ENCODE measurements around the gene EXOC4.

EXOC4 gene

DNA sequence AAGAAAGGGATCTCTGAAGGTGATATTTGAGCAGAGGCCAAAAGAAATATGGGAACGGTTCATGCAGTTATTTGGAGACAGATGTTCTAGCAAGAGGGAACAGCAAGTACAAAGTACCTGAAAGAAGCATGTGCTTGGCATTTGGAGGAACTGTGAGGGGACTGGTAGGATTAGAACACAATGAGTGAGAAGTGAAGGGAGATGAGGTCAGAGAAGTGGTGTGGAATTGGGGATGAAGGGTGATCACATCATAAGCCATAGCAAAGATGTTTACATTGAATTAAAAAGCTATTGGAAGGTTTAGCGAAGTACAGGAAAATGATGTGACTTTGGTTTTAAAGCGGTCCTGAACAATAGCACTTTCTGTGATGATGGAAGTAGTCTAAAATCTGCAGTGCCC is 471.8 kb downstream of the EXOC4 start:
- DNase-seq: no peak

DNA sequence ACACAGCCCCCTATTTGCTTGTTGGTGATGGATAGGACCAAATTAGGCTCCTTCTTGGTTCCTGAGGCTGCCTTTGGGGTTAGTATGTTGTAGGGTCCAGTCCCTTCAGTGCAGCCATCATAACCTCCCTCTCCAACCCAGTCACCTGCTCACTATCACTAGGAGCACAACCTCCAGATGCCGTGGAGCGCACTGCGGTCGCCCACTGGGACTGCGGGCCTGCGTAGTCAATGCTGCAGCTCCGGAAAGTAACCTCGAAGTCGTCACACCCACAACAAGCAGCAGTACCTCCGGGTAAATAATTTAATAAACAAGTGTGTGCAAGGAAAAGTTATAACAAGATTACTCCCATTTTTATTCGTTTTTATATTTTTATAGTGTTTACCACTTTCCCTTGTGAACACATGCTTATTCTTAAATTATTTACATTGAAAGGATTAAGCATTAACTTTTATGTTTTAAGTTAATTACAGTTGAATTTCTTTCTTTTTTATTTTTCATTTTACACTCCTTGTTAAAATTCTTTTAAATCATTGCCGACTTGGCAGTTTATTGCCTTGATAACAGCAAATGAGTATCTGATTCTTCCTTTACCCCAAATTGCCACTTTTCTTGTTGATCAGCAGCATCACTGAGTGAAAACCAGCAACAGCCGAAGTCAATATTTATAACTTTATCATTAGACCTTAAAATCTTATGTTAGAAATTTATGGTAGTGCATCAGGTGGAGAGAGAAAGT is 474.8 kb downstream of the EXOC4 start:
- no peak for DNase-seq

DNA sequence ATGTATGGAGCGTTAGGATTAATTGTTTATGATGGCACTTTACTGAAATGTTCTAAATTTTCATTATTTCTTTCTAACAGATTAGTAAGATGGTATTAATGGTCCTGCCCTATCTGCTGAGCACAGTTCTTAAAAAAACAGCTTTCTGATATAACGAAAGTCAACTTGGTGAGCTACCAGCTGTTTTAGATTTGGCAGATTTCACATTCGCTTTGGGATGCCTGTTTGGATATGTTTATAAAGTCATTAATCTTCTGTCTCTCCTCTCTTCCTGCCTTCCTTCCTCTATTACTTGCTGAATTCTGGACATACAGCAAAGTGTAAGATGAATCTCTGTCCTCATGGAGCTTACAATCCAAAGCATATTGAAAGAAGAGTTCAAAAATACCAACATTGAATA is 477.5 kb downstream of the EXOC4 start:
- DNase-seq: no peak

DNA sequence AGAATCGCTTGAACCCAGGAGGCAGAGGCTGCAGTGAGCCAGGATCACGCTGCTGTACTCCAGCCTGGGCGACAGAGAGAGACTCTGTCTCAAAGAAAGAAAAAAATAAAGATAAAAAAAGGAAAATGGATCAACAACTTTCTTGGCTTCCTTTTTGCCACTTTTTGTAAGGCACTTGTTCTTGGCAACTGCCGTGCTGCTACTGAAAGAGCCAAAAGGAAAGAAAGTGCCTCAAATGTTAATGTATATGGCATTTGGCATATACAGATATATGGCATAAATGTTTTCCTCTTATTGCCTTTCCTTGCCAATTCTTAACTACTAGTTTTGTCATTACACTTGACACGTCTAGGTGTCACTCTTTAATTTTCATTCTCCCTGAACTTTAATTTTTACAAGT is 480.5 kb downstream of the EXOC4 start:
- no peak for DNase-seq

DNA sequence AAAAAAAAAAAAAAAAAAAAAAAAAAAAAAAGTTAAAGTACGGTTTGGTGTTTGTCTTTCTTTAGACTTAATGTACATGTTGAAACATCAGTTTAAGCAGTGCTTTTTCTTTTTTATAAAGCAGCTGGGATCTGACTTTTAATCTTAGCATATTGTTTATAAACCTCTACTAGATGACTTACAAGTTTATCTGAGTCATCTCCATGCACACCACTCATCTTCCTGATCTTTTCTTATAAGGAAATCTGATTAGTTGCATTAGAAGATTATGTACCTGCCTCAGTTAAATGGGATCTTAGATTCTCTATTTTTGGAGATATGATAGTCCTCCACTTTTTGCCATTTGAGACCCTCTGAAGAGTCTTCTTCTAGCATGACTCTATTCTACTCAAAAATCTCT is 482.3 kb downstream of the EXOC4 start:
- DNase-seq: no peak

DNA sequence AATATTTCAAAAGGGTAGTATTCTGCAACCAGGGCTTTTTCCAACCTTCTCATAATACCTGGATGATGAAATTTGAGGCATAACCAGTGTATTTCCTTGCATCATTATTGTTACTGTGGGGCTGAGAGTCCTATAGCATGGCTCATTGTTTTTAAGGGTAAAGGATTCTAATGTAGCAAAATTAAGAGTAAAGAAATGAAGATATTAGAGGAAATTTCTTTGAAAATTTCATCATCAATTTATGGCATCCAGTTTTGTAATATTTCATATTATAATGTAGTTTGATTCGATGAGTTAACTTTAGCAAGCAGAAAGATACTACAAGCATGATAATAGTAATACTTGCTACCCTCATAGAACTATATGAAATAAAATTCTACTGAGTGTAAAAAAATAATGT is 486.9 kb downstream of the EXOC4 start:
- DNase-seq: no peak

DNA sequence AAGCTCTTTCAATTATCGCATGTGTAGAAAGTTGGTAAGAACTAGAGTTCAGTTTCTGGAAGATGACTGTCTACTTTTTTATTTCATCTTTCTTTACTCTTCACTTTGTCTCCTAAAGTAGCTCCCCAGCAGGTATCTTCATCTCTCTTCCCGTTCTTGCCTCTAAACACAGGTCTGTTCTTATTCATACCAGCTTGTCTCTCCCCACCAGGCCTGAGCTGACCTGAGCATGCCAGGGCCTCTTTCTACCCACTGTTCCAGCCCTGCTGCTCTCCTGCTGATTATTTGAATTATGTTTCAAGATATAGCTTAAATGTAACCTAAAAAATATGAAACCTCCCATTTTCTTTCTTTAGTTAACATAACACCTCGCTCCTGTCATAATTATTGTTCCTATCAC is 488.2 kb downstream of the EXOC4 start:
- no peak for DNase-seq

DNA sequence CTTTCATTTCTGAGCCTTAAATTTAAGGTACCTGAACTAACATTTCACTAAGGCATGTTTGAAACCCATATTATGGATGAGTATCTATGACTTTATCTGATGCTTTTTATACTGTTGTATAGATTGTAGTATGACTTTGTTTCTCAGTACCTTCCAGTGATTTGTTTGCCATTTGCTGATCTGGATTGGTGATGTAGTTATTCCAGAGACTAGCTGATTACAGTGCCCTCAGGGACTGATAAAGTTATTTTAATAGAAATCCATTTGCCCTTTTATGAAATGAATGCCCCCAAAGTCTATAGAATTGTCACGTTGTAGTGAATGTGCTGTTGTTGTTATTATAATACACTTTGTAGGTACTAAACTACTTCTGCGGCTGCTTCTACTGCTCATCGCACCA is 488.8 kb downstream of the EXOC4 start:
- DNase-seq: no peak

DNA sequence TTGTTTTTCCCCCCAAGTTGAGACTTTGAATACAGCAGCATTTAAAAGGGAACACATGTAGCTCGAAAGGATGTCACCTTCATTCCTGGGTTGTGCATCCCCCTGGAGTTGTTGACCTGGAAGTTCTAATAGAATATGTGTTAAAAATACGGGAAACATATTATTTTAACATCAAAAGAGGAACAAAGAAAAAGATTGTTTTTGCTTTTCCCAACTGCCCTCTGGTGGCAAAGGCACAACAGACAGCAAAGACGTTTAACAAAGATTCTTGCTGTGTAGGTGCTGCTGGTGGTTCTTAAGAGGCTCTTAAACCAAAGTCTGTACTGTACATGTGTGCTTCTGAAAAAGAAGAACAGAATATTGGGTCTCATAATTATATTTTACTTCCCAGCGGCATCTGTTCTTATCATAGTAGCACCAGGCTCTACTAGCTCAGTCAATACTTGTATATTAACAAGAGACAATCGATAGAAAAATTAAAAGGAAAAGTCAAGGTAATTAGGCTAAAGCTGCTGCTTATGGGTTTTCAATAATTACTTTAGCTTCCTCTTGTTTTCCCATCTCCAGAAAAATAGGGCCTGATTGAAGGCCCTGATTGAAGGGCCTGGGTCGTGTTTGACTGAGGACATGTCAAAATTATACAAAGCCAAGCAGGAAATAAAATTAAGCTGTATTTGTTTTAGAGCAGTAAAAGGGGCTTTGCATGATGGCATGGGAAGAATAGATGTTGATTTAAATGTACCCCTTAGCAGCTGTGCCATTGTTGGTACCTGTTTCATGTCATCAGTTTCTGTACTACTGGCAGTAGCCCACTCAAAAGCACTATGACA is 490.0 kb downstream of the EXOC4 start:
- DNase-seq: no peak

DNA sequence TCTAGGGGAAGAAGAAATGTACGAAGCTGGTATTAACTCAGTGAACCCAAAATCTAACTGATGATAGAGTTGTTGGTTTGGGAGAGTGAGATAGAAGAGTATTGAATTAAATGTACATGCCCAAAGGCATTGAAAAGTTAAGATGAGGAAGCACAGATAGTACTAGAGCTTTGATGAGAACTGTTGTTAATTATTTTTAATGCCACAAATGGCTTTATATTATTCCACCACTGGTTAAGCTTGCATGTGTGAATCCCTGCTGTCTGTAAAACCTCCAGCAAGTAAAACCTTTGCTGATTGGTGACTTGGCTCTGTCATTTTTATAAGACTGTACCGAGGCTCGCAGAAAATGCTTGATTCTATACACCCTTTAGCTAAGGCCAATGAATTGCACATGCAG is 491.6 kb downstream of the EXOC4 start:
- DNase-seq: no peak

DNA sequence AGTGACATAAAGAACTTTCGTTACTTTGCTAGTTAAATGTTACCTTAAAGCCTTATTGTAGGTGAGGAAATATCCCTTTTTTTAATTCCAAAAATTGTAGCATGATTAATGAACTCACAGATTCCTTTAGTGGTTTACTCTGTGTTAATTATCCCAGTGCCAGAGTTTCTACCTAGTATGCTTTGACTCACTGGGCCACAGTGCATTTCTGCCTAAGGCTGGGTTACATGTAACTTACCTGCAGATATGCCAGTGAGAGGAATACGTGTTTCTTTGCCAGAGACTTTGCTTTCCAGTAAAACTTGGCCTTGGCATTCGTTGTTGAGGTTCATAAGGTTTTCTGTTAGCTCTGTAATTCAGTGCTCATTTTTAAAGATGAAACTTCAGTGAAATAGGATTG is 493.4 kb downstream of the EXOC4 start:
- DNase-seq: no peak

DNA sequence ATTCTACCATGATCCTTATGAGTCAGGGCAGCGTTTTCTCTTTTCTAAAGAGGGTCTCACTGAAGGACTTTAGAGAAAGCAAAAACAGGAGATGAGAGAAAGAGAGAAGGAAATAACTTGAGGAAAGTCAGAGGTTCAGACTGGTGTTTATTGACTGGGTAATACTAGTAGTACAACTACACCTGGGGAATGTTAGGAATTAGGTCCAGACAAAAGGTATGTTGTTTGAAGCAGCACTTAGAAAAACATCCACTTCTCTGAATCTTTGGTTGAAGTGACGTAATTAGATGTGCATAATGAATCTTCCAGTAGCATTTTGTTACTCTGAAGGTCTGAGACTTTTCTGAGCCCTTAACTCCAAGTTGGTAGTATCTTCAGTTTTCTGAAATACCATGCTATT is 494.0 kb downstream of the EXOC4 start:
- no peak for DNase-seq

DNA sequence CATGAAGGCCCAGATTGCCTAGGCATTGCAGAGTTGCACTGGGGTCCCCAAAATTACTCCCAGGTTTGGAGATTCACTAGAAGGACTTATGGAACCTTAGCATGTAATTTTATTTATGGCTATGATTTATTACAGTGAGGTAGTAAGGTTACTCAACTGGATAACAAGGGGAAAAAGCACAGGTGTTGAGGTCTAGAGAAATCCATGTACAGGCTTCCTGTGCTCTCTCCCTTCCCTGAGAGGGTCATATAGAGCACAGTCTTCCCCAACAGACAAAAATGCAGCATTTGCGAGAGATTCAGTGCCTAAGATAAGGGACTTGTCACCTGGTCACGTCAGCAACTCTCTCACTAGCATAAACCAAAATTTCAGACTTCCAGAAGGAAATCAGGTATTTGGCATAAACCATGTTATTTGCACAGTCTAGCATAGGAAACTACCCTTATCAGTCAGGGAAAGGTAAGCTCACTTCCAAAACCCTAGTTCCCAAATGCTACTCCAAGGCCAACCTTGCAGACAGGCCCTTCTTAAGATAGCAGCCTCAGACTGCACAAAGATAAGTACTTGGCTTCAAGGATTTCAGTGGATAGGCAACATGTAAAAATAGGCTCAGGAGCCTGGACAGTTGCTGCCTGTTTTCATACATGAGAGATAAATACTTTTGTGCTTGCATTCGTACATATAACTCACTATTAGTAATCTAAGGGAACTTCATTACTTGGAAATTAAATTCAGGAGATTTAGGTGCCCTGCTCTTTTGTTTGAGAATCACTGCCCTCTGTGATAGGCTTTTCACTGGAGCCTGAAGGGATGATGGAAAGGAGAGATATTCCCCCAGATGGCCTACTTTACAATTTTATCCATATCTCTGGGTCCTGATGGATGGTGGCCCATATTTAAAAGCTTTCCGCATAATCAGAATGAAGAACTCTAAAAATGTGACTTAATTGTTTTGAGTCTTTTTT is 495.8 kb downstream of the EXOC4 start:
- DNase-seq: no peak

DNA sequence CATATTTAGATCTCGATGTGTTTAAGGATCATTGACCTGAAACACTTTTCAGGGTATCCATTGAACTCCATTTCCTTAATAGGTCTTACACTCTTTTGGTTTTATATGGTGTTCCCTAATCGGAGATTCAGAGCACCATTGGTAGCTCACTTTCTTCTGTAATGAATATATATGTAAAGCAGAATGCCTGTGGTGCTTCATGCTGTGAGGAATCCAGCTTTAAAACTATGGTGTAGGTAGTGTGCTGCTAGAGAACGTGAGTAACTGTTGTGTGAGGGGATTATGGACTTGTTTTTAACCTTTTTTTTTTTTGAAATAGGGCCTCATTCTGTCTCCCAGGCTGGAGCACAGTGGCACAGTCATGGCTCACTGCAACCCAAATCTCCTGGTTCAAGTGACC is 497.4 kb downstream of the EXOC4 start:
- DNase-seq: no peak

DNA sequence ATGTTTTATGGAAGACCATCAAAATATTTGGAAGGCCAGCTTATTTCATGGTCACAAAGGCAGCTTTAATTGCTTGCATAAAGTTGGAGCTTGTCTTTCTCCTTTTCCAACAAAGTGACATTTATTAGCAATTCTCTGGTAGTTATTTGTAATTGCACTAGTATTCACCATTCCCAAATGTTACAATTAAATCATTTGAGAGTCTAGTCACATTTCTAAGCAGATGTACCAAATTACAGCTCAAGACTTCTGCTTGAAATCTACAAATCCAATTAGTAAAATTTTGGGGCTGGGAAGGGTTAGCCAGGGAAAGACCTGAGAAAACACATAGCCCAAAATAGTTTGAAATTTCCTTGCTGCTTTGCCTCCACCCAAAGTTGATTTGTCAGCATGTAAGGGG is 498.2 kb downstream of the EXOC4 start:
- DNase-seq: no peak

DNA sequence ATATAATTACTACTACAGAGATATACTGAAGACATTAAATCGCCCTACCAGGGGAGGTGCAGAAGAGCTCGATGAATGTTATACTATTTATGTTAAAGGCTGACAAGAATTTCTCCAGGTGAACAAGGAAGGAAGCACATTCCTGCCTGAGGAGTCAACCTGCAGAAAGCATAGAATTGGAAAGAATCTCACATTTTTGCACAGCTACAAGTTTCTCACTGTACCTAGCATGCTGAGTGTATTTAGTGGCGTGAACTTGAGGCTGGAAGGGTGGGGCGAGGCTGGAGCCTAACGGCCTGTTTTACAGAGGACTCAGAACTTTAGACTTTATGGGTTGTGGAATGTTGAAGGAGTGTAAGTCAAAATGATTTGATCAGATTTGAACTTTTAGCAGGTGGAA is 500.6 kb downstream of the EXOC4 start:
- DNase-seq: no peak

DNA sequence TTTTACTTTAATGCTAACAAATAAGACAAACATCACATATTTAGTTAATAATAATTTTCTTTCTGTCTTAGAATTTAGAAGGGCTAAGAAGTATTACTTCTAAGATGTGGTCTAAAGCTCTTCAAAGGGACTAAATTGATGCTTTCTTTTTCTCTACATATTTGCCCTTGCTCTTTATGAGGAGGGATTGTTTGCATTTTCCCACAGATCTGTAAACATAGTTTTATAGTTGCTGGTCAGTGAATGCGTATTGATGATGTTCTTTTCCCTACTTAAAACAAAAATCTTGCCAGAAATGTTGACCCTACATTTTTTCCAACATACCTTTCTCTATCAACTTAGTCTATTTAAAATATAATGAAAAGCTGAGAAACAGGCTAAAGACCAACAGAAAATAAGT is 501.8 kb downstream of the EXOC4 start:
- DNase-seq: no peak

DNA sequence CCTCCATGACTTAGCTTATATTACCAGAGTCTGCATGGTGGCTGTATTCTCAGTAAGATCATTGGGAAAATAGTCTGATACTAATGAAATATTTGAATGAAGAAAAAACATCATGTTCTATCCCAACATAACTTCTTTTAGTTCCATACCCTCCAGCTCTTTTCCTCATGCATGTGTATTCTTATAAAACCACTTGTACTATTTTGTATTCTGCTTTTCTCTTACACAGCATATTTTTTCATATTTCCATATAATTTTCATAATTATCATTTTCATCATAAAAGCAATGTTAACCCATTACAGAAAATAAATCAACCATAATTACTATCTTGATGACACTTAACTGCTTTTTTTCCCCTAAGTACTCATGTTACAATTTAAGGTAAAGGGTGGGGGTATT is 503.0 kb downstream of the EXOC4 start:
- DNase-seq: no peak

DNA sequence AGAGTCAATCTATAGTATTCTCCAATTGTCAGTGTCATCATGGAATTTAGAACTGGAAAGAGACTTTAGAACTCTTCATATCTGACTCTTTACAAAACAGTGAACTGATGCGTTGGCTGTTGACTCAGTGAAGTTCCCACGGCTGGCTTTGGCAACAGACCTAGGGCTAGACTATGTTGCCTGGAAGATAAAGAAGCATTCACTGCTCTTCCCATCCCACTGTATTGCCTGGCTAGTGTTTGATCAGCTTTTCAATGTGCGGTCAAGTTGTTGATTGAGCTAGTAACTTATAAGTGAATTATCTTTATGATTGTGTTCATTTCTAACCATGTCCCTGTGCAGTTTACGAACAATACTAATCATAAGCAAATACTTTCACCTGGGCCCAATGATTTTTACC is 508.6 kb downstream of the EXOC4 start:
- no peak for DNase-seq

DNA sequence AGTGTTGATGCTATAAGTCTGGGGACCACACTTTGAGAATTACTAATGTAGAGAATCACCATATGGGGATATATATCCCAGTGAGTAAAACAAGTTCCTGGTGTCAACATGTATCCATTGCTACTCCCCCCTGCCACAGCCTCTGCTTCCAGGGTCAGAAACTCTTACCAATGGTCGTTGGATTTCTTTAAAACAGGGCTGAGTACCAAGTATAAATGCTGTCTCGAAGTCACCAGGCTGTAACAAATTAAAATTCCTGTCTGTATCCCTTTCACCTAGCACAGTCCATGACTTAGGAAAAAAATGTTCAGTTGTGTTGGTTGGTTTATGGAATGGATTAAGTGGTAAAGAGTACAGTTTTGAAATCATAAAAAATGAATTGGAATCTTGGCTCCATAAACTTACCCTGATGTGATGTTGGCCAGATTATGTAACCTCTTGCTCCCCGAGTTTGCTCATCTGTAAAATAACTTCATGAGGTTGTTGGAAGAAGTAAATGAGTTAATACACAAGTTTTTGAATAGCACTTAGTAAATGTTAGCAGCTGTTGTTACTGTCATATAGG is 510.3 kb downstream of the EXOC4 start:
- no peak for DNase-seq

DNA sequence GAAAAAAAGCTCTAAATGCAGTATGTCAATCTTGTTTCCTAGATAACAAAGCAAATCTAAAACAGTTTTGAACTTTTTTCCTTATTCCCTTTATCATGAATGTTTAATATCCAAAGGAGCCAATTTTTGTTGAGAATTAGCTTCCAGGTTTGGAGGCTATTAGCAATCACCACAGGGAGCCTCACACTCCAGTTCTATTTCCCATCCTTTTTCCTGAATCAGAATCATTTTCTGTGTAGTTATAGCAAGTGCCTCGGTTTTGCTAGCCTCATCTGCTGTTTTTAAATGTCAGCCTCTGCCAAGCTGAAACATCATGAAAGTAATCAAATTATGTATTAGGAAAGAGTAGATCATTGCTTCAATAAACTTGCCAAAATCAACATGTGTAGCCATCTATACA is 516.8 kb downstream of the EXOC4 start:
- DNase-seq: no peak

DNA sequence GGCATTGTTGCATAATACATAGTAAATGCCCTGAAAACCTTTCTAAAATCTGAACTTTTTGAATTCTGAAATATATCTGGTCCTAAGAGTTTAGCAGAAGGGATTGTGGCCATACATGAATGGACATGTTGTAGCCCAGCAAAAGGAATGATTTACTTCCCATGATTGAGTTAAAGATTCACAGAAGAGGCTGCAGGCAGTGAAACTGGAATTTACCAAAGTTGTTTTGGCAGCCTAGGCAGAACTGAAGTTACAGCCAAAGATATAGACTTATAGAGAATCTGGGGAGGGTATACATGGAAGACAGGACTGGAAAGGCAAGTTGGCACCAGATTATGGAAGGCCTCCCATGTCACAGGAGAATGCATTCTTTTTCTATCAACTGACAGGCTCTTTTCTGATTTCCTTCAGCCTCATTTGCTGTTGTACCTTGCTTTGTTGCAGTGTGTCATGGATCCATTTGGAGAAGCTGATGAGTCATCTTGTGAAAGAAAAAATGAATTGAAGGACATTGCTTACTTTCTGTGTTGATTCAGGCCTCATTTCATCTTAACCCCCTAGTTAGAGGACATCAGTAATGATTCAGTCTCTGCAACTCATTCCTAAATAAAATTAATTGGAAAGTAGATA is 518.1 kb downstream of the EXOC4 start:
- DNase-seq: no peak
